ENCODE data around the gene GALNT8. TPM values are rescaled to one million over a fixed set of nuclear protein-coding genes. Genes with fewer than 3 reads are reported as not detected.

Gene GALNT8
- total RNA-seq, 2 donors from 2014 or later: 21.6 to 31.6 TPM

DNA sequence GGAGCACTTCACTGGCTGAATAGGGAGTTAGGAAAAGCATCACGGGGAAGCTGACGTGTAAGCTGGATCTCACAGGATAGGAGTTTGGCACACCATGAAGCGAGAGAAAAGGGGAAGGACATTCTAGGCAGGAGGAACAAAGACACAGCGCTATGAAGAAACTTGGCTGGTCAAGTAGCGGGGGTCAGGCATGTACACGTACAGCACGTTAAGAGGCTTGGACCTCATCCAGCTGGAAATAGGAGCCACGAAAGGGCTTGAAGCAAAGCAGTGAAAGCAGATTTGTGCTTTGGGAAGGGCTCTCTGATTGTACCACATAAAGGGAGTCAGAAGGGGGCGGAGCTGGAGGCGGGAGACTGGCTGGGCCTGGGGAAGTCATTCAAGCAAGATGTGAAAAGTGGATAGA is 19.6 kb upstream of the GALNT8 start:
- Histone ChIP-seq H3K9ac (ENCODE audit: low read depth in 2 of 2, low read length in 2 of 2) (no peak overlapping the region), H3K27ac (no peak overlapping the region), H3K9me3 (no peaks in the 10 kb centered on the region), H3K4me3 (no peak overlapping the region), H3K4me1 (no peaks in the 10 kb centered on the region), H3K27me3 (no peaks in the 10 kb centered on the region), H3K36me3 (no peaks in the 10 kb centered on the region)
- no peak for DNase-seq
- intact Hi-C loops (cut with DNase I): no loop called here
- TF ChIP-seq, protein P1, sequence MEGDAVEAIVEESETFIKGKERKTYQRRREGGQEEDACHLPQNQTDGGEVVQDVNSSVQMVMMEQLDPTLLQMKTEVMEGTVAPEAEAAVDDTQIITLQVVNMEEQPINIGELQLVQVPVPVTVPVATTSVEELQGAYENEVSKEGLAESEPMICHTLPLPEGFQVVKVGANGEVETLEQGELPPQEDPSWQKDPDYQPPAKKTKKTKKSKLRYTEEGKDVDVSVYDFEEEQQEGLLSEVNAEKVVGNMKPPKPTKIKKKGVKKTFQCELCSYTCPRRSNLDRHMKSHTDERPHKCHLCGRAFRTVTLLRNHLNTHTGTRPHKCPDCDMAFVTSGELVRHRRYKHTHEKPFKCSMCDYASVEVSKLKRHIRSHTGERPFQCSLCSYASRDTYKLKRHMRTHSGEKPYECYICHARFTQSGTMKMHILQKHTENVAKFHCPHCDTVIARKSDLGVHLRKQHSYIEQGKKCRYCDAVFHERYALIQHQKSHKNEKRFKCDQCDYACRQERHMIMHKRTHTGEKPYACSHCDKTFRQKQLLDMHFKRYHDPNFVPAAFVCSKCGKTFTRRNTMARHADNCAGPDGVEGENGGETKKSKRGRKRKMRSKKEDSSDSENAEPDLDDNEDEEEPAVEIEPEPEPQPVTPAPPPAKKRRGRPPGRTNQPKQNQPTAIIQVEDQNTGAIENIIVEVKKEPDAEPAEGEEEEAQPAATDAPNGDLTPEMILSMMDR (IDR thresholded peaks at IDR 0.05): no peak

- no peaks in the 10 kb centered on the region for H3K4me1 ChIP-seq
- H3K9me3 ChIP-seq: no peaks in the 10 kb centered on the region
- H3K4me3 ChIP-seq: no peak overlapping the region
- H3K27ac ChIP-seq: no peak overlapping the region
- H3K9ac ChIP-seq (ENCODE audit: low read depth in 2 of 2, low read length in 2 of 2): no peak overlapping the region
- no peak for DNase-seq
- H3K36me3 ChIP-seq: no peaks in the 10 kb centered on the region
- TF ChIP-seq, protein P1 (IDR thresholded peaks at IDR 0.05): no peak
- intact Hi-C loops (cut with DNase I): no loop called here
- no peaks in the 10 kb centered on the region for H3K27me3 ChIP-seq
Observed at GRCh38 chr12:4701395-4702190, 18.6 kb upstream of the GALNT8 start.

GRCh38 chr12:4703676-4704075 is 16.5 kb upstream of the GALNT8 start:
- no peak for DNase-seq
- Histone ChIP-seq H3K9ac (ENCODE audit: low read depth in 2 of 2, low read length in 2 of 2) (no peak overlapping the region), H3K4me3 (no peak overlapping the region), H3K27ac (no peak overlapping the region), H3K36me3 (no peaks in the 10 kb centered on the region), H3K4me1 (no peaks in the 10 kb centered on the region), H3K9me3 (no peaks in the 10 kb centered on the region), H3K27me3 (no peaks in the 10 kb centered on the region)
- intact Hi-C loops (cut with DNase I): no loop called here
- TF ChIP-seq, protein P1 (IDR thresholded peaks at IDR 0.05): no peak

GRCh38 chr12:4705824-4706223 is 14.4 kb upstream of the GALNT8 start:
- Histone ChIP-seq H3K4me1 (no peaks in the 10 kb centered on the region), H3K36me3 (no peaks in the 10 kb centered on the region), H3K9me3 (no peaks in the 10 kb centered on the region), H3K27ac (no peak overlapping the region), H3K4me3 (no peak overlapping the region), H3K9ac (ENCODE audit: low read depth in 2 of 2, low read length in 2 of 2) (no peak overlapping the region), H3K27me3 (no peaks in the 10 kb centered on the region)
- intact Hi-C loops (cut with DNase I): no loop called here
- DNase-seq: no peak
- TF ChIP-seq, protein P1 (IDR thresholded peaks at IDR 0.05): no peak

- Histone ChIP-seq H3K4me1 (no peaks in the 10 kb centered on the region), H3K9me3 (no peaks in the 10 kb centered on the region), H3K36me3 (no peaks in the 10 kb centered on the region), H3K4me3 (no peak overlapping the region), H3K27ac (no peak overlapping the region), H3K9ac (ENCODE audit: low read depth in 2 of 2, low read length in 2 of 2) (no peak overlapping the region), H3K27me3 (no peaks in the 10 kb centered on the region)
- DNase-seq: no peak
- intact Hi-C loops (cut with DNase I): no loop called here
- TF ChIP-seq, protein P1 (IDR thresholded peaks at IDR 0.05): no peak
Observed at GRCh38 chr12:4707306-4707705, 12.9 kb upstream of the GALNT8 start.

Data from colonic mucosa (tissue), 4 donors.